Transverse colon (tissue), 4 donors: ENCODE results near the gene CFAP61.

ENCODE experiments used
- POLR2AphosphoS5 ChIP-seq, 3 donors: sonication (generic); formaldehyde crosslinking; IDR thresholded peaks; one replicate each; pipeline ENCODE4 v1.6.1; 2016; ENCODE audit warnings: antibody characterized with exemption in 3 of 3
- TF ChIP-seq, protein P1 (sequence below), 5 experiments: fragments of 200-600 bp in 3 of 5; fragments of 450-650 bp in 2 of 5; sonication (generic) in 3 of 5; IDR thresholded peaks; 1 replicate in 2 of 5; 2 replicates in 3 of 5; pipeline ENCODE4 v1.5.1; 2016 to 2017; ENCODE audit warnings: antibody characterized with exemption in 5 of 5, inconsistent platforms in 3 of 5, mild to moderate bottlenecking in 2 of 5, moderate library complexity in 1 of 5

DNA sequence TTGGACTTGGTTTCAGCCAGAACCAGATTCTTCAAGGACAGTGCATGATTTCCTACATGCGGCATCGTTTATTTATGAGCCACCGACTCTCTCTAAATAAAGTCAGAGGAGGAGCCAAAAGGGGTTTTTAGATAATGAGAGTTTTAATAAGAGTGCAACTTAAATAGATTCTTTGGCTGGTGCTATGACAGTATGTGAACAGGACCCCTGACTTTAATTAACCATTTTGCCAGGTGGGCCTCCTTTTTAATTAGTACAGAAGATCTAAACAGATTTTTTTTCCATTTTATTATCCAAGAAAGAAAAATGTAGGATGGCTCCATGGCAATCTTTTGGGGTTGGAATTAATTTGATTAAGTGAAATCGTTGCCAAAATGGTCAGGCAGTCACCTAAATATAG lies 240.8 kb downstream of the CFAP61 start:
- TF ChIP-seq, protein P1, sequence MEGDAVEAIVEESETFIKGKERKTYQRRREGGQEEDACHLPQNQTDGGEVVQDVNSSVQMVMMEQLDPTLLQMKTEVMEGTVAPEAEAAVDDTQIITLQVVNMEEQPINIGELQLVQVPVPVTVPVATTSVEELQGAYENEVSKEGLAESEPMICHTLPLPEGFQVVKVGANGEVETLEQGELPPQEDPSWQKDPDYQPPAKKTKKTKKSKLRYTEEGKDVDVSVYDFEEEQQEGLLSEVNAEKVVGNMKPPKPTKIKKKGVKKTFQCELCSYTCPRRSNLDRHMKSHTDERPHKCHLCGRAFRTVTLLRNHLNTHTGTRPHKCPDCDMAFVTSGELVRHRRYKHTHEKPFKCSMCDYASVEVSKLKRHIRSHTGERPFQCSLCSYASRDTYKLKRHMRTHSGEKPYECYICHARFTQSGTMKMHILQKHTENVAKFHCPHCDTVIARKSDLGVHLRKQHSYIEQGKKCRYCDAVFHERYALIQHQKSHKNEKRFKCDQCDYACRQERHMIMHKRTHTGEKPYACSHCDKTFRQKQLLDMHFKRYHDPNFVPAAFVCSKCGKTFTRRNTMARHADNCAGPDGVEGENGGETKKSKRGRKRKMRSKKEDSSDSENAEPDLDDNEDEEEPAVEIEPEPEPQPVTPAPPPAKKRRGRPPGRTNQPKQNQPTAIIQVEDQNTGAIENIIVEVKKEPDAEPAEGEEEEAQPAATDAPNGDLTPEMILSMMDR (IDR thresholded peaks at IDR 0.05), result no peak
- no peak for TF ChIP-seq POLR2AphosphoS5 (IDR thresholded peaks at IDR 0.05)
